HCT116 (cell line): ENCODE results near the gene LXN.

ENCODE experiments used
- CEBPB ChIP-seq: IDR thresholded peaks from 2 replicates; pipeline ENCODE4 v1.6.1; 2012; ENCODE audit warnings: low read depth
- EZH2 ChIP-seq: fragments of 200-600 bp; sonication (generic); IDR thresholded peaks from 2 replicates; pipeline ENCODE4 v1.6.1; 2017; ENCODE audit warnings: antibody characterized with exemption, mixed run types
- EZH2phosphoT487 ChIP-seq: fragments of 200-600 bp; IDR thresholded peaks from 2 replicates; pipeline ENCODE4 v1.6.1; 2018; ENCODE audit warnings: antibody characterized with exemption, borderline replicate concordance
- JUND ChIP-seq: IDR thresholded peaks from 2 replicates; pipeline ENCODE4 v1.6.1; 2012
- POLR2A ChIP-seq: IDR thresholded peaks from 2 replicates; pipeline ENCODE4 v1.7.0; 2011; ENCODE audit warnings: borderline replicate concordance; ENCODE audit not compliant: insufficient read depth, insufficient read length; ENCODE audit errors: extremely low read depth
- POLR2AphosphoS5 ChIP-seq: IDR thresholded peaks from 2 replicates; pipeline ENCODE4 v1.6.1; 2011; ENCODE audit warnings: mild to moderate bottlenecking, low read depth, low read length, moderate library complexity
- RAD21 ChIP-seq: IDR thresholded peaks from 2 replicates; pipeline ENCODE4 v1.6.1; 2012; ENCODE audit warnings: low read depth, mild to moderate bottlenecking
- SIN3A ChIP-seq: IDR thresholded peaks from 2 replicates; pipeline ENCODE4 v1.6.1; 2012; ENCODE audit warnings: low read depth
- SP1 ChIP-seq: IDR thresholded peaks from 2 replicates; pipeline ENCODE4 v1.6.1; 2012; ENCODE audit warnings: low read depth
- TCF7L2 ChIP-seq: IDR thresholded peaks from 2 replicates; pipeline ENCODE4 v1.7.0; 2011; ENCODE audit warnings: borderline replicate concordance, inconsistent platforms; ENCODE audit not compliant: insufficient read depth, insufficient read length; ENCODE audit errors: extremely low read depth
- YY1 ChIP-seq: IDR thresholded peaks from 2 replicates; pipeline ENCODE4 v1.6.1; 2011; ENCODE audit warnings: low read length, low read depth, moderate library complexity, mild to moderate bottlenecking; ENCODE audit not compliant: insufficient replicate concordance; ENCODE audit errors: extremely low read depth
- TF ChIP-seq, protein P1 (sequence below), 3 experiments: fragments of 200-600 bp in 1 of 3; sonication (generic) in 1 of 3; IDR thresholded peaks in 2 of 3; conservative IDR thresholded peaks in 1 of 3; 2 replicates each; pipeline ENCODE4 v1.5.1; 2012 to 2017; ENCODE audit warnings: low read depth in 2 of 3, low read length in 2 of 3, antibody characterized with exemption in 1 of 3, borderline replicate concordance in 1 of 3, control low read depth in 1 of 3, mild to moderate bottlenecking in 1 of 3, mixed read lengths in 1 of 3, mixed run types in 1 of 3, moderate library complexity in 1 of 3; ENCODE audit not compliant: insufficient read depth in 1 of 3
- TF ChIP-seq, protein P2 (sequence below): IDR thresholded peaks from 2 replicates; pipeline ENCODE4 v1.6.1; 2012; ENCODE audit warnings: low read depth
- TF ChIP-seq, protein P3 (sequence below): IDR thresholded peaks from 2 replicates; pipeline ENCODE4 v1.6.1; 2012

DNA sequence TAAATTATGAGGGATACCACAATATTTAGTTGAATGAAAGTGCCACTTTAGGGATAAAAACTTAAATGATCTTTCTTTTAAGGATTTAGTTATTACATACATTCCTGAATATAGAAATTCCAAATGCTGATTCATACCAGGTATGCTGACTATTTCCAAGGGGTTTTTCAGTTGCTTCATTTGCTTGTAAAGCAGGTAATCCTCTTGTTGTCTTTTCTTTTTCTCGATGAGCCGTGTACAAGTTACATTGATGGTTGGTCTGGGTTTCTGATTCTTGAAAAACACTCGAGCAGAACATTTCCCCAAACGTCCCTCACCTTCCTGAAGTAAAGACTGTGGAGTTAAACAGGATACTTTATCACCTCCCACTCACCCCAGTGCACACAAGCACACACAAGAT is 38.2 kb upstream of the LXN start:
- TF ChIP-seq, protein P1, sequence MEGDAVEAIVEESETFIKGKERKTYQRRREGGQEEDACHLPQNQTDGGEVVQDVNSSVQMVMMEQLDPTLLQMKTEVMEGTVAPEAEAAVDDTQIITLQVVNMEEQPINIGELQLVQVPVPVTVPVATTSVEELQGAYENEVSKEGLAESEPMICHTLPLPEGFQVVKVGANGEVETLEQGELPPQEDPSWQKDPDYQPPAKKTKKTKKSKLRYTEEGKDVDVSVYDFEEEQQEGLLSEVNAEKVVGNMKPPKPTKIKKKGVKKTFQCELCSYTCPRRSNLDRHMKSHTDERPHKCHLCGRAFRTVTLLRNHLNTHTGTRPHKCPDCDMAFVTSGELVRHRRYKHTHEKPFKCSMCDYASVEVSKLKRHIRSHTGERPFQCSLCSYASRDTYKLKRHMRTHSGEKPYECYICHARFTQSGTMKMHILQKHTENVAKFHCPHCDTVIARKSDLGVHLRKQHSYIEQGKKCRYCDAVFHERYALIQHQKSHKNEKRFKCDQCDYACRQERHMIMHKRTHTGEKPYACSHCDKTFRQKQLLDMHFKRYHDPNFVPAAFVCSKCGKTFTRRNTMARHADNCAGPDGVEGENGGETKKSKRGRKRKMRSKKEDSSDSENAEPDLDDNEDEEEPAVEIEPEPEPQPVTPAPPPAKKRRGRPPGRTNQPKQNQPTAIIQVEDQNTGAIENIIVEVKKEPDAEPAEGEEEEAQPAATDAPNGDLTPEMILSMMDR (IDR thresholded peaks at IDR 0.05 in 2 of 3, conservative IDR thresholded peaks at IDR 0.05 in 1 of 3; ENCODE audit: borderline replicate concordance in 1 of 3, insufficient read depth in 1 of 3, low read depth in 2 of 3, low read length in 2 of 3), result no peak
- TF ChIP-seq EZH2phosphoT487 (no peak), EZH2 (no peak), POLR2AphosphoS5 (no peak), SIN3A (no peak), CEBPB (no peak), POLR2A (no peak), YY1 (no peak), TCF7L2 (no peak), JUND (no peak), SP1 (no peak), RAD21 (no peak)
- TF ChIP-seq, protein P2, sequence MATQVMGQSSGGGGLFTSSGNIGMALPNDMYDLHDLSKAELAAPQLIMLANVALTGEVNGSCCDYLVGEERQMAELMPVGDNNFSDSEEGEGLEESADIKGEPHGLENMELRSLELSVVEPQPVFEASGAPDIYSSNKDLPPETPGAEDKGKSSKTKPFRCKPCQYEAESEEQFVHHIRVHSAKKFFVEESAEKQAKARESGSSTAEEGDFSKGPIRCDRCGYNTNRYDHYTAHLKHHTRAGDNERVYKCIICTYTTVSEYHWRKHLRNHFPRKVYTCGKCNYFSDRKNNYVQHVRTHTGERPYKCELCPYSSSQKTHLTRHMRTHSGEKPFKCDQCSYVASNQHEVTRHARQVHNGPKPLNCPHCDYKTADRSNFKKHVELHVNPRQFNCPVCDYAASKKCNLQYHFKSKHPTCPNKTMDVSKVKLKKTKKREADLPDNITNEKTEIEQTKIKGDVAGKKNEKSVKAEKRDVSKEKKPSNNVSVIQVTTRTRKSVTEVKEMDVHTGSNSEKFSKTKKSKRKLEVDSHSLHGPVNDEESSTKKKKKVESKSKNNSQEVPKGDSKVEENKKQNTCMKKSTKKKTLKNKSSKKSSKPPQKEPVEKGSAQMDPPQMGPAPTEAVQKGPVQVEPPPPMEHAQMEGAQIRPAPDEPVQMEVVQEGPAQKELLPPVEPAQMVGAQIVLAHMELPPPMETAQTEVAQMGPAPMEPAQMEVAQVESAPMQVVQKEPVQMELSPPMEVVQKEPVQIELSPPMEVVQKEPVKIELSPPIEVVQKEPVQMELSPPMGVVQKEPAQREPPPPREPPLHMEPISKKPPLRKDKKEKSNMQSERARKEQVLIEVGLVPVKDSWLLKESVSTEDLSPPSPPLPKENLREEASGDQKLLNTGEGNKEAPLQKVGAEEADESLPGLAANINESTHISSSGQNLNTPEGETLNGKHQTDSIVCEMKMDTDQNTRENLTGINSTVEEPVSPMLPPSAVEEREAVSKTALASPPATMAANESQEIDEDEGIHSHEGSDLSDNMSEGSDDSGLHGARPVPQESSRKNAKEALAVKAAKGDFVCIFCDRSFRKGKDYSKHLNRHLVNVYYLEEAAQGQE, result no peak
- TF ChIP-seq, protein P3, sequence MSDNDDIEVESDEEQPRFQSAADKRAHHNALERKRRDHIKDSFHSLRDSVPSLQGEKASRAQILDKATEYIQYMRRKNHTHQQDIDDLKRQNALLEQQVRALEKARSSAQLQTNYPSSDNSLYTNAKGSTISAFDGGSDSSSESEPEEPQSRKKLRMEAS, result no peak
